ENCODE results near the gene EID2B.
A peak's percentile ranks its signal among the peaks of the same experiment; 100 is the strongest.

DNA sequence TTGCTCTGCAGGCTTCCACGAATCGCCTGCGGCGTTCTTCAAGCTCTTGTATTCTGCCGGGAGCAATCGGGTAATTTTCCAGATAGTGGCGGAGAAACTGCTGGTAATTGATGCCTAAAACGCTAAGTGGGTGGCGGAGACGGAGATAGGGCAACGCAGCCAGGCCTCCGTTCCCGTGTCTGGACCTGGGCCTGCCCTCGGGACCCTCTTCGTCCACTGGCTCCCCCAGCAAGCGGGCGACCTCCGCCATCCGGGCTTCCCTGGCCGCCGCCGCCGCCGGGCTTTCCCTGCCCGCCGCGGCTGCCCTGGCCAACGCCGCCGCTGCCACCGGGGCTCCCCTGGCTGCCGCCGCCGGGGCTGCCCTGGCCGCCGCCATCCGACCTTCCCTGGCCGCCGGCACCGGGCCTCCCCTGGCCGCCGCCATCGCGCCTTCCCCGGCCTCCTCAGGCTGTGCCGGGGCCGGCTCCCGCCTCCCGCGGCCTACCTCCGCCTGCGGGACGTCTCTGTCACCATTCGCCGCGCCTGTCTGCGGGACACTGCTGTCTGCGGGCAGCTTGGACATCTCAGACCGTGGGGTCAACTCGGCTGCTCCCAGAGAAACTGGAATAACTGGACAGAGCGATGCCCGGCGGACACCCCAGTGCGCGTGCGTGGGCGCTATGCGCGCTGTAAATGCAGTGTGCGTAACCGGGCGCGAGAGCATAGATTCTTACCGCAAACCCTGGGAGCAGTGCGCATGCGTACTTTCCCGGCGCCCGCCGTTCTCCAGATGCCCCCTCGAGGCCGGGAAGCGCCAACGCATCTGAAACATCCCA, 7.1 kb upstream of the EID2B start, which contains the start of gene EID2:
- TF ChIP-seq POLR2A (conservative IDR thresholded peaks at IDR 0.05), result peak; percentile 83
- TF ChIP-seq PREB (CRISPR knock-in tag; IDR thresholded peaks at IDR 0.05), result no peak
- no peak for TF ChIP-seq MEF2A (IDR thresholded peaks at IDR 0.05; ENCODE audit: control insufficient read depth, low read depth, low read length)
- no peak for TF ChIP-seq SAFB (IDR thresholded peaks at IDR 0.05; ENCODE audit: borderline replicate concordance, low read depth, low read length)
- TF ChIP-seq, protein P1, sequence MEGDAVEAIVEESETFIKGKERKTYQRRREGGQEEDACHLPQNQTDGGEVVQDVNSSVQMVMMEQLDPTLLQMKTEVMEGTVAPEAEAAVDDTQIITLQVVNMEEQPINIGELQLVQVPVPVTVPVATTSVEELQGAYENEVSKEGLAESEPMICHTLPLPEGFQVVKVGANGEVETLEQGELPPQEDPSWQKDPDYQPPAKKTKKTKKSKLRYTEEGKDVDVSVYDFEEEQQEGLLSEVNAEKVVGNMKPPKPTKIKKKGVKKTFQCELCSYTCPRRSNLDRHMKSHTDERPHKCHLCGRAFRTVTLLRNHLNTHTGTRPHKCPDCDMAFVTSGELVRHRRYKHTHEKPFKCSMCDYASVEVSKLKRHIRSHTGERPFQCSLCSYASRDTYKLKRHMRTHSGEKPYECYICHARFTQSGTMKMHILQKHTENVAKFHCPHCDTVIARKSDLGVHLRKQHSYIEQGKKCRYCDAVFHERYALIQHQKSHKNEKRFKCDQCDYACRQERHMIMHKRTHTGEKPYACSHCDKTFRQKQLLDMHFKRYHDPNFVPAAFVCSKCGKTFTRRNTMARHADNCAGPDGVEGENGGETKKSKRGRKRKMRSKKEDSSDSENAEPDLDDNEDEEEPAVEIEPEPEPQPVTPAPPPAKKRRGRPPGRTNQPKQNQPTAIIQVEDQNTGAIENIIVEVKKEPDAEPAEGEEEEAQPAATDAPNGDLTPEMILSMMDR (IDR thresholded peaks at IDR 0.05 in 2 of 3, conservative IDR thresholded peaks at IDR 0.05 in 1 of 3; ENCODE audit: insufficient read depth in 2 of 3, low read depth in 1 of 3, low read length in 3 of 3), result peak; percentile 81 to 91 (median 91)
- no peak for TF ChIP-seq BDP1 (IDR thresholded peaks at IDR 0.05; ENCODE audit: insufficient read depth, insufficient read length)
- TF ChIP-seq EP300 (IDR thresholded peaks at IDR 0.05; ENCODE audit: low read length), result no peak
- no peak for TF ChIP-seq OTX1 (CRISPR knock-in tag; IDR thresholded peaks at IDR 0.05)
- TF ChIP-seq, protein P2, sequence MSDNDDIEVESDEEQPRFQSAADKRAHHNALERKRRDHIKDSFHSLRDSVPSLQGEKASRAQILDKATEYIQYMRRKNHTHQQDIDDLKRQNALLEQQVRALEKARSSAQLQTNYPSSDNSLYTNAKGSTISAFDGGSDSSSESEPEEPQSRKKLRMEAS (CRISPR knock-in tag; IDR thresholded peaks at IDR 0.05), result peak; percentile 52; the same call in 1 of the 2 replicates
- no peak for TF ChIP-seq ZNF3 (CRISPR knock-in tag; IDR thresholded peaks at IDR 0.05)
- no peak for TF ChIP-seq E4F1 (CRISPR knock-in tag; IDR thresholded peaks at IDR 0.05; ENCODE audit: borderline replicate concordance)
- TF ChIP-seq GABPB1 (CRISPR knock-in tag; IDR thresholded peaks at IDR 0.05), result no peak
